HG03571 (cell line): Measurements from ENCODE around the gene RBBP5.
"Not testable (repeated sequence)": the region's sequence is repeated elsewhere in the genome, so short reads cannot be mapped to it uniquely, and the experiment has no call there.

ENCODE experiments used
- ATAC-seq: cut with Tn5 transposase; IDR thresholded peaks from one replicate; pipeline ENCODE4 v1.9.1; 2021; ENCODE audit not compliant: unreplicated experiment

Gene RBBP5

GRCh38 chr1:205121660-205122488, at the start of gene RBBP5:
Gene RBBP5, minus strand, starts transcription at chr1:205121978. Its CDS starts 105 bp downstream, at chr1:205121873.
- ATAC-seq = peak; percentile 92

DNA sequence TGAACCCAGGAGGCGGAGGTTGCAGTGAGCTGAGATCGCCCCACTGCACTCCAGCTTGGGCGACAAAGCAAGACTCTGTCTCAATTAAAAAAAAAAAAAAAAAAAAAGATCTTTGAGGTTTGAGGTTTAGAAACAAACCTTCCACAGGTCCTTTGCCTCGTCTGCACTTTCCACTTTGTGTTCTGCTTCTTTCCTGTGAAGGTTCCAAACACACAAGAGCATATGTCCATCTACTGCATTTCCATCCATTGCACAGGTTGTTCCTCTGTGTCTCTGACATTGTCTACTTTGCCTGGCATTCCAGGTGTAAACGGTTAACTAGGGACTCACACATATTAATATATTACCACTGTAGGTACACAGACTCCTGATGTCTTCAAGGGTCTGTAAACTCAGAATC, 49.6 kb upstream of the RBBP5 start:
- ATAC-seq = no peak

DNA sequence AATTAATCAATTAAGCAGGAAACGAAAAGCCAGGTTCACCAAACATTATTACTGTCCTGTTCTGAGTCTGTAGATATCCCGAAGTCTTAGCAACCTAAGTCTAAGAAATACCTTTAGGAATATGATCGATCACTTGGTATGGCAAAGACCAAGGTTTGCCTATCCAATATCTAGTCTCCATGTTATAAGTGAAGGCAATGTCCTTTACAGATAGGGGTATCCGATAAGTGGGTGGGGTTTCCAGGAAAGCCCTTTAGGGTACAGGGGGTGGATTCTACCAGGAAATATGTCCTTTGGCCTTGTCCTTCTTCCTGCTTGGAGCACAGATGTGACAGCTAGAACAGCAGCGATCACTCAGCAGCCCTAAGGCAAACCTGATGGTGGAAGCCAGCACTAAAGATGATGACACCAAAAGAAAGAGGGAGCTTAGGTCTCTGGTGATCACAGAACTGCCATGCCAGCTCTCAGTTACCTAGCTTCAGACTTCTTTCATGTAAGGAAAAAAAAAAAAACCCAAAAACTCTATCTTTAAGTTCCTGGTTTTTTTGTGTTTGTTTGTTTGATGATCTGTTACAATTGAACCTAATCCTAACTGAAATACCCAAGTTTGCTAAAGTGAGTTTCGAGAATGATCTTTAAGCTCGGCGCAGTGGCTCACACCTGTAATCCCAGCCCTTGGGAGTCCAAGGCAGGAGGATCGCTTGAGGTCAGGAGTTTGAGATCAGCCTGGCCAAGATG, 48.9 kb upstream of the RBBP5 start:
- ATAC-seq = no peak

DNA sequence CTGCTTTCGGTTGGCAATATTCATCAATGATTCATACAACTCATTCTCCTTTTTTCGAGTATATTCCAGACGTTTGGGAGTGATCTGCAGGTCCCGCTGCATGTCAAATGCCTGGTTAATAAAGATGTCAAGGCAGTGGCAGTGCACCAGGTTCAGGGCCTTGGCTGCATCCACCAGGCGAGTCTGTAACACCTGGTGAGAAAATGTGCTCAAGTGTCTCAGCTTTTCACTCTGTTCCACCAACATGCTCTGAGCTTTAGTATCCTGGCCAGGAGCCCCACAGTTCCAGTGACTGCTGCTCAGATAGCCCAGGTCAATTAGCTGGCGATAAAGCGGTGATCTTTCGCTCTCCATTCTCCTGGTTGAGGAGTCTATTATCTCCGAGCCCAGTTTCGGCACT, 47.5 kb upstream of the RBBP5 start:
- ATAC-seq = no peak

- no peak for ATAC-seq
Measured at GRCh38 chr1:205168291-205168690, 46.5 kb upstream of the RBBP5 start.

DNA sequence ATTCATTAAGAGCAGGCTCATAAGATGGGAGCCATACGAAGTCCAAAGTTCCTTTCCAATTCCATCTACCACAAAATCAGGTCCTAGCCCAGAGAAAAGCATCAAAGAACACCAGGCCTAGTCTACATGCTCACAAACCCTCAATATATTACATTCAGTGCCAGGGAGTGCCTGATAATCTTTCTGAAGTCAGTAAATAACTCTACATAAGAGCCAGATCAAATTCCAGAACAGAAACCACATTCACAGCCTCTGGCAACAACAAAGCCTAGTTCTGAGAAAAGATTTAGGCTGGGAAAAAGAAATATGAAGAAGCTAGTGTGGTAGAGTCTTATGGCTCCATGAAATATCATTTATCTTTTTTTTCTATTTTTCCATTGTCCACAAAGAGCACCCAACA, 40.5 kb upstream of the RBBP5 start:
- no peak for ATAC-seq

DNA sequence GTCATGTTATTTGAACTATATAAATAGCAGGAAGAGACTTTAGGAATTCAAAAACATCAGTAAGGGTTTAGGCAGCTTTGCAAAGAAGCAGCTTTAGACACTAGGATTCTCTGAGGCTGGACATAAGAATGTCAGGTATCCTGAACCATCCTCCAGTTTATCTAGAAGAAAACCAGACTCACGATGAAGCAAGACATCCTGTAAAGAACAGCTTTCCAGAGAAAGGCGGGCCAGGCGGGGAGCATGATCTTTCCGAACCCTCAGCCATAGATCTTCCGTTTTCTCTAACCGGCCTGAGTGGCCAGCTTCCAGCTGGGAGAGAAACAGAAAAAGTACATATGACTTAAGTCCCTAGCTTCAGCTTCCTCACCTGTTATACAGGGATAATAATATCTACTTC, 39.3 kb upstream of the RBBP5 start:
- no peak for ATAC-seq

GRCh38 chr1:205158048-205158616, 36.4 kb upstream of the RBBP5 start:
- no peak for ATAC-seq

DNA sequence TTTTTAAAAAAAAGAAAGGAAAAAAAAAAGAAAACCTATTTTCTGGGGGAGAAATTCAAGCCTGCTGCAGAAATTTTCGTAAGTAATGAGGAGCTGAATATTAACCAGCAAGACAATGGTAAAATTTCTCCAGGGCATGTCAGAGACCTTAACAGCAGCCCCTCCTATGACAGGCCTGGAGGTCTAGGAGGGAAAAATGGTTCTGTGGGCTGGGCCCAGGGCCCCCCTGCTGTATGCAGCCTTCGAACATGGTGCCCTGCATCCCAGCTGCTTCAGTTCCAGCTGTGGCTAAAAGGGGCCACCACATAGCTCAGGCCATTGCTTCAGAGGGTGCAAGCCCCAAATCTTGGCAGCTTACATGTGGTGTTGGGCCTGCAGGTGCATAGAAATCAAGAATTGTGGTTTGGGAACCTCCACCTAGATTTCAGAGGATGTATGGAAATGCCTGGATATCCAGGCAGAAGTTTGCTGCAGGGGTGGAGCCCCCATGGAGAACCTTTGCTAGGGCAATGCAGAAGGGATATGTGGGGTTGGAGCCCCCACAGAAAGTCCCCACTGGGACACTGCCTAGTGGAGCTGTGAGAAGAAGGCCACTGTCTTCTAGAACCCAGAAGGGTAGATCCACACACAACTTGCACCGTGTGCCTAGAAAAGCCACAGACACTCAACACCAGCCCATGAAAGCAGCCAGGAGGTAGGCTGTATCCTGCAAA, 34.0 kb upstream of the RBBP5 start:
- ATAC-seq = not testable (repeated sequence)

GRCh38 chr1:205152505-205152904, 30.7 kb upstream of the RBBP5 start:
- ATAC-seq = no peak

GRCh38 chr1:205150651-205151428, 29.1 kb upstream of the RBBP5 start:
- ATAC-seq = no peak

- ATAC-seq = no peak
Measured at GRCh38 chr1:205147191-205147835, 25.5 kb upstream of the RBBP5 start.

DNA sequence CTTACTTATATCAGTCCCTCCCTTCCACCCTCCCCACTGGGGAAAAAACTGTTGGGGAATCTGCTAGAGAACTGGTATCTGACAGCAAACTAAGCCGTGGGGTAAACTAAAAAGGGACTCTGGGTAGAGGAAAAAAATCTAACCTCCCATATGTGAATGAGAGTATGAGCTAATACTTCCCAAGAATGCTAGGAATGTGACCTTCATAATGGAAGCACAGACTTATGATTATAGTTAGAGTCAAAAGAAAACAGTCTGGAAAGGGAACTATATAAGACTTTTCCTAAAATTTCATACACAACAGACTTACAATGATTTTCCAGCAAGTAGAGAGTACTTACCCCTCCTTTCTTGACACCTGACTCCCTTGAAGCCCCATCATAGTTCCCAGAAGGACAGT, 23.0 kb upstream of the RBBP5 start:
- no peak for ATAC-seq

- ATAC-seq = no peak
Measured at GRCh38 chr1:205144046-205144720, 22.4 kb upstream of the RBBP5 start.

DNA sequence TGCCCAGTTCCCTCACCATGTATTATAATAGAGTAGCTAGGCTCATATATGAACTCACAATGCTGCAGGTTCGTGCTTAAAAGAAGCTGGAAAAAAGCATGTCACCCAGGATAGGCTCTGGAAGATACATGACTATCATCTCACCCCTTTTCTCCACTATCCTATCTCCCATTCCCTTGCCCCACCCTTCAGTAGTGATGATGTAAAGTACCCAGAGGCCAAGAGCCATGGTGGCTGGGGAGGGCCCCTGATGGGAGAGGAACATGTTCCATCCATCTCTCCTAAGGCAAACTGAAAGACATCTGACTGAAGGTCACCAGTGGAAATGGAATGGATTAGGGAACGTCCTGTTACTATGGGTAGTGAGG, 20.3 kb upstream of the RBBP5 start:
- no peak for ATAC-seq

- no peak for ATAC-seq
Measured at GRCh38 chr1:205141236-205142101, 19.7 kb upstream of the RBBP5 start.

DNA sequence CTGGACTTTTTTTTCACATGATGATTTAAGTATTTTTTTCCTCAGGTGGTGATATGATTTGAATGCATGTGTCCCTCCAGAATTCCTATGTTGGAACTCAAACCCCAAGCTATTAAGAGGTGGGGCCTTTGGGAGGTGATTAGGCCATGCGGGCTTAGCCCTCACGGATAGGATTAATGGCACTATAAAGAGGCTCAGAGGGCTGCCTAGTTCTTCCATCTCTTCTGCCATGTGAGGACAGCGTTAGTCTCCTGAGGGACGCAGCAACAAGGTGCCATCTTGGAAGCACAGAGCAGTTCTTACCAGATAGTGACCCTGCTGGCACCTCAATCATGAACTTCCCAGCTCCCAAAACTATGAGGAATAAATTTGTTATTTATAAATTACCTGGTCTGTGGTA, 18.3 kb upstream of the RBBP5 start:
- ATAC-seq = no peak

- no peak for ATAC-seq
Measured at GRCh38 chr1:205137901-205138300, 16.1 kb upstream of the RBBP5 start.

DNA sequence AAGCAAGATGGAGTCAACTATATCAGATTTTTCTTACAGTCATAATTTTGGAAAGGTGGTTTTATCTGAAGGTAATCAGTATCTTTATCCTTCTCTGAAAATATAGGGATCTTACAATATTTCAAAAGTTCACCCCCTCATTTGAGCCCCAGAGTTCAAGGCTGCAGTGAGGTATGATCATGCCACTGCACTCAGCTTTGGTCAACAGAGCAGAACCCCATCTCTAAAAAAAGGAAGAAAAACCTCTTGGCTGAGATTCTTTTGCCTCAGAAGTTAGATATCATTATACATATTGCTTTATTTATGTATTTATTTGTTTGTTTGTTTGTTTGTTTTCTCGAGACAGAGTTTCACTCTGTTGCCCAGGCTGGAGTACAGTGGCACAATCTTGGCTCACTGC, 11.5 kb upstream of the RBBP5 start:
- no peak for ATAC-seq
